ENCODE results near the gene EXOC2.

DNA sequence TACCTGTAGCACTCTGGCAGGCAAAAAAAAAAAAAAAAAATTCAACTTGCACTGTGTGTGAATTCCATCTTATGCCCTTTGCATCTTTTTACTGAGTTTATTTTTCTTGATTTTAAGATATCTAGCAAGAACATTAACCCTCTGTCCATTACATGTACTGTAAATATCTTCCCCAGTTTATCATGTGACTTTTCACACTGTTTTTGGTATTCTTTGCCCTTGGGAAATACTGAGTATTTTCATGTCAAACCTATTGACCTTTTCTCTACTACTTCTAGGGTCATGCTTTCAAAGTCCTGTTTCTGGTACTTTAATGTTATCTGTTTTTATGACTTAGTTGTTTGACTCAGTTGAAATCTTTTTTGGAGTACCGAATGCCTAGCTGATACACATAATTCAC lies 35.2 kb downstream of the EXOC2 start:
- TF ChIP-seq EP300 (IDR thresholded peaks at IDR 0.05; ENCODE audit: borderline replicate concordance), result no peak
- no peak for TF ChIP-seq TAF1 (IDR thresholded peaks at IDR 0.05; ENCODE audit: low read depth)
- TF ChIP-seq, protein P1, sequence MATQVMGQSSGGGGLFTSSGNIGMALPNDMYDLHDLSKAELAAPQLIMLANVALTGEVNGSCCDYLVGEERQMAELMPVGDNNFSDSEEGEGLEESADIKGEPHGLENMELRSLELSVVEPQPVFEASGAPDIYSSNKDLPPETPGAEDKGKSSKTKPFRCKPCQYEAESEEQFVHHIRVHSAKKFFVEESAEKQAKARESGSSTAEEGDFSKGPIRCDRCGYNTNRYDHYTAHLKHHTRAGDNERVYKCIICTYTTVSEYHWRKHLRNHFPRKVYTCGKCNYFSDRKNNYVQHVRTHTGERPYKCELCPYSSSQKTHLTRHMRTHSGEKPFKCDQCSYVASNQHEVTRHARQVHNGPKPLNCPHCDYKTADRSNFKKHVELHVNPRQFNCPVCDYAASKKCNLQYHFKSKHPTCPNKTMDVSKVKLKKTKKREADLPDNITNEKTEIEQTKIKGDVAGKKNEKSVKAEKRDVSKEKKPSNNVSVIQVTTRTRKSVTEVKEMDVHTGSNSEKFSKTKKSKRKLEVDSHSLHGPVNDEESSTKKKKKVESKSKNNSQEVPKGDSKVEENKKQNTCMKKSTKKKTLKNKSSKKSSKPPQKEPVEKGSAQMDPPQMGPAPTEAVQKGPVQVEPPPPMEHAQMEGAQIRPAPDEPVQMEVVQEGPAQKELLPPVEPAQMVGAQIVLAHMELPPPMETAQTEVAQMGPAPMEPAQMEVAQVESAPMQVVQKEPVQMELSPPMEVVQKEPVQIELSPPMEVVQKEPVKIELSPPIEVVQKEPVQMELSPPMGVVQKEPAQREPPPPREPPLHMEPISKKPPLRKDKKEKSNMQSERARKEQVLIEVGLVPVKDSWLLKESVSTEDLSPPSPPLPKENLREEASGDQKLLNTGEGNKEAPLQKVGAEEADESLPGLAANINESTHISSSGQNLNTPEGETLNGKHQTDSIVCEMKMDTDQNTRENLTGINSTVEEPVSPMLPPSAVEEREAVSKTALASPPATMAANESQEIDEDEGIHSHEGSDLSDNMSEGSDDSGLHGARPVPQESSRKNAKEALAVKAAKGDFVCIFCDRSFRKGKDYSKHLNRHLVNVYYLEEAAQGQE (IDR thresholded peaks at IDR 0.05; ENCODE audit: low read depth), result no peak
- TF ChIP-seq RAD21 (IDR thresholded peaks at IDR 0.05; ENCODE audit: low read depth), result no peak
- no peak for TF ChIP-seq CREB1 (IDR thresholded peaks at IDR 0.05; ENCODE audit: low read depth)
- TF ChIP-seq TEAD4 (IDR thresholded peaks at IDR 0.05), result no peak
- TF ChIP-seq YY1 (IDR thresholded peaks at IDR 0.05; ENCODE audit: low read depth), result no peak
